Measurements from ENCODE around the gene CD86.

The CD86 gene

GRCh38 chr3:122094125-122094524 is 39.0 kb downstream of the CD86 start:
- H3K9me3 ChIP-seq (ENCODE audit: control insufficient read depth, low read length) = no peaks in the 10 kb centered on the region
- H3K27ac ChIP-seq = no peak overlapping the region
- H3K9ac ChIP-seq = no peak overlapping the region
- H3K4me3 ChIP-seq (ENCODE audit: low read depth, low read length) = no peak overlapping the region
- H2AFZ ChIP-seq = no peak overlapping the region
- H3K27me3 ChIP-seq (ENCODE audit: control insufficient read depth, insufficient read depth, low read length) = no peaks in the 10 kb centered on the region
- H3K79me2 ChIP-seq = no peaks in the 10 kb centered on the region
- H3K4me1 ChIP-seq = peaks cover 15% of the 10 kb centered on the region
- H3K36me3 ChIP-seq (ENCODE audit: control insufficient read depth, insufficient read depth, low read length) = no peaks in the 10 kb centered on the region
- no peak for TF ChIP-seq CTCF (IDR thresholded peaks at IDR 0.05)
- H3K4me2 ChIP-seq (ENCODE audit: low read length) = no peak overlapping the region

DNA sequence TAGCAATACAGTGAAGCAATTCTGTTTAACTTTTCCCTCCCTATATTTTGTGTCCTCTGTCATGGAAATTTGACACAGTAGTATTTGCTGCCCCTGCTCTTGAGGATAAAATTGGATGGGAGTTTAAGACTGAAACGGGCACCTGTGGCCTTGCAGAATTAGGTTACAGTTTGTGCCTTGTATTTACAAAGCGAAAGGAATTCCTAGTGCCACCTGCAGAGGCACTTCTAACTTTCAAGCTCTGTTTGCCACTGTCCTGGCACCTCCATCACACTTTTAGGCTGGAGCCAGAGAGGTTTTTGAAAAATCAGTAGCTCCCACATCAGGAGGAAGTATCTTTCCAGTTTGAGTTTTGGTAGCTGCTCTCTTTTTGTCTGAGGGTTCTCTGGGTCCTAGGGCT is 39.5 kb downstream of the CD86 start:
- no peak overlapping the region for H2AFZ ChIP-seq
- no peaks in the 10 kb centered on the region for H3K36me3 ChIP-seq (ENCODE audit: control insufficient read depth, insufficient read depth, low read length)
- H3K9ac ChIP-seq = no peak overlapping the region
- H3K4me1 ChIP-seq = peaks cover 15% of the 10 kb centered on the region
- no peaks in the 10 kb centered on the region for H3K9me3 ChIP-seq (ENCODE audit: control insufficient read depth, low read length)
- no peak overlapping the region for H3K4me2 ChIP-seq (ENCODE audit: low read length)
- no peaks in the 10 kb centered on the region for H3K79me2 ChIP-seq
- no peak overlapping the region for H3K4me3 ChIP-seq (ENCODE audit: low read depth, low read length)
- no peaks in the 10 kb centered on the region for H3K27me3 ChIP-seq (ENCODE audit: control insufficient read depth, insufficient read depth, low read length)
- no peak for TF ChIP-seq CTCF (IDR thresholded peaks at IDR 0.05)
- no peak overlapping the region for H3K27ac ChIP-seq

DNA sequence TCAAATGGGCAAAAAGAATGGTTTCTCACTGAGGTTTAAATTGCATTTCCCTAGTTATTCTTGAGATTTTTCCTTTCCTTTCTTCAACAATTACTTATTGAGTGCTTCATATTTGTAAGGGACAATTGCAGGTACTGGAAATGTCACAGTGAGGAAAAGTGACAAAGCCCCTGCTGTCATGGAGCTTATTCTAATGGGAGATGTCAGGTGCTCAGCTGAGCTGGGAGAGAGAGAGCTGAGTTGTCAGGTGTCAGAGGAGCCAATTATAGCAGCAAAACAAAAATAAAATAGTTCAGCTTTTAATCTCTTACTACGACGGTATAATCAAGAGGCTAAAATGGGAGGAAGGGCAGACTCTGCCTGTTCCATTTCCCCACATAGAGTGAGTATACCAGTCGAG is 42.0 kb downstream of the CD86 start:
- TF ChIP-seq CTCF (IDR thresholded peaks at IDR 0.05) = no peak
- H3K79me2 ChIP-seq = peaks cover 4% of the 10 kb centered on the region
- H3K36me3 ChIP-seq (ENCODE audit: control insufficient read depth, insufficient read depth, low read length) = no peaks in the 10 kb centered on the region
- no peak overlapping the region for H3K27ac ChIP-seq
- peak overlapping the region; percentile 54 for H2AFZ ChIP-seq
- H3K4me2 ChIP-seq (ENCODE audit: low read length) = no peak overlapping the region
- no peak overlapping the region for H3K9ac ChIP-seq
- H3K27me3 ChIP-seq (ENCODE audit: control insufficient read depth, insufficient read depth, low read length) = no peaks in the 10 kb centered on the region
- H3K4me1 ChIP-seq = peaks cover 25% of the 10 kb centered on the region
- no peaks in the 10 kb centered on the region for H3K9me3 ChIP-seq (ENCODE audit: control insufficient read depth, low read length)
- H3K4me3 ChIP-seq (ENCODE audit: low read depth, low read length) = no peak overlapping the region

GRCh38 chr3:122098611-122099010 is 43.4 kb downstream of the CD86 start:
- no peaks in the 10 kb centered on the region for H3K9me3 ChIP-seq (ENCODE audit: control insufficient read depth, low read length)
- H3K79me2 ChIP-seq = peaks cover 4% of the 10 kb centered on the region
- no peak overlapping the region for H3K27ac ChIP-seq
- TF ChIP-seq CTCF (IDR thresholded peaks at IDR 0.05) = no peak
- no peak overlapping the region for H3K9ac ChIP-seq
- H3K36me3 ChIP-seq (ENCODE audit: control insufficient read depth, insufficient read depth, low read length) = no peaks in the 10 kb centered on the region
- H3K4me1 ChIP-seq = peaks cover 38% of the 10 kb centered on the region
- H3K4me2 ChIP-seq (ENCODE audit: low read length) = no peak overlapping the region
- H3K4me3 ChIP-seq (ENCODE audit: low read depth, low read length) = no peak overlapping the region
- H2AFZ ChIP-seq = peak overlapping the region; percentile 17
- H3K27me3 ChIP-seq (ENCODE audit: control insufficient read depth, insufficient read depth, low read length) = no peaks in the 10 kb centered on the region

- no peak overlapping the region for H3K27ac ChIP-seq
- H3K4me3 ChIP-seq (ENCODE audit: low read depth, low read length) = no peak overlapping the region
- no peak overlapping the region for H3K9ac ChIP-seq
- H3K27me3 ChIP-seq (ENCODE audit: control insufficient read depth, insufficient read depth, low read length) = no peaks in the 10 kb centered on the region
- no peaks in the 10 kb centered on the region for H3K36me3 ChIP-seq (ENCODE audit: control insufficient read depth, insufficient read depth, low read length)
- H3K4me2 ChIP-seq (ENCODE audit: low read length) = no peak overlapping the region
- TF ChIP-seq CTCF (IDR thresholded peaks at IDR 0.05) = no peak
- no peak overlapping the region for H2AFZ ChIP-seq
- H3K4me1 ChIP-seq = peaks cover 44% of the 10 kb centered on the region
- no peaks in the 10 kb centered on the region for H3K9me3 ChIP-seq (ENCODE audit: control insufficient read depth, low read length)
- H3K79me2 ChIP-seq = peaks cover 4% of the 10 kb centered on the region
Observed at GRCh38 chr3:122099255-122099654, 44.1 kb downstream of the CD86 start.

Data from parathyroid adenoma (tissue), 2 donors.